Heart right ventricle (tissue), 16 donors: ENCODE results near the gene FAM114A2. TPM values are rescaled to one million over a fixed set of nuclear protein-coding genes. Genes with fewer than 3 reads are reported as not detected.

Experiments used
- ATAC-seq, 8 donors: fragments of 200-7000 bp; cut with Tn5 transposase; one replicate each; pipeline ENCODE4 v1.9.1; 2020; ENCODE audit warnings: mild to moderate bottlenecking in 8 of 8, moderate library complexity in 8 of 8, moderate number of reproducible peaks in 1 of 8
- DNase-seq, 2 donors: peaks; one replicate each; pipeline ENCODE4 v3.0.0-alpha.2; 2020
- H3K27ac ChIP-seq, 10 donors: fragments of 200-600 bp; sonication (generic) in 2 of 10; one replicate each; pipeline versions ENCODE4 v1.5.0 to v1.8.0; 2020 to 2022; ENCODE audit warnings: mild to moderate bottlenecking in 3 of 10
- H3K27me3 ChIP-seq, 7 donors: fragments of 200-600 bp; one replicate each; pipeline ENCODE4 v1.8.0; 2021 to 2022; ENCODE audit warnings: mild to moderate bottlenecking in 2 of 7
- H3K36me3 ChIP-seq, 9 donors: fragments of 200-600 bp; sonication (generic) in 1 of 9; one replicate each; pipeline versions ENCODE4 v1.5.0 to v1.8.0; 2020 to 2022; ENCODE audit warnings: mild to moderate bottlenecking in 2 of 9
- H3K4me1 ChIP-seq, 9 donors: fragments of 200-600 bp; sonication (generic) in 1 of 9; one replicate each; pipeline versions ENCODE4 v1.5.0 to v1.8.0; 2020 to 2022; ENCODE audit warnings: mild to moderate bottlenecking in 4 of 9
- H3K4me3 ChIP-seq, 10 donors: fragments of 200-600 bp; sonication (generic) in 2 of 10; one replicate each; pipeline versions ENCODE4 v1.5.0 to v1.8.0; 2020 to 2022; ENCODE audit warnings: mild to moderate bottlenecking in 7 of 10, moderate library complexity in 2 of 10
- H3K9me3 ChIP-seq, 11 donors: fragments of 200-600 bp in 10 of 11; sonication (generic) in 2 of 11; one replicate each; pipeline versions ENCODE4 v1.5.0 to v1.8.0; 2013 to 2022; ENCODE audit warnings: mild to moderate bottlenecking in 2 of 11, control low read depth in 1 of 11, moderate library complexity in 1 of 11
- CTCF ChIP-seq, 9 donors: fragments of 200-600 bp; sonication (generic) in 2 of 9; IDR thresholded peaks; one replicate each; pipeline versions ENCODE4 v1.5.0 to v1.8.0; 2021 to 2022; ENCODE audit warnings: antibody characterized with exemption in 9 of 9, mild to moderate bottlenecking in 5 of 9, moderate library complexity in 1 of 9
- WGBS, 2 donors: extraction: QIAGEN DNeasy Blood & Tissue Kit; methylation state at CpG; one replicate each; pipeline ENCODE4 v1.1.7; 2013; ENCODE audit warnings: inconsistent platforms in 1 of 2; 5-methylcytosine and 5-hydroxymethylcytosine counted together
- intact Hi-C, 10 donors: fragments of 100-400 bp; cut with DNase I; formaldehyde crosslinking; loops; one replicate each; pipeline versions ENCODE4 v1.11.1 to v1.14.2; 2022
- polyA plus RNA-seq, 2 donors: library from polyadenylated mRNA; stranded (reverse); fragments of 200-250 nt; gene quantifications; one replicate each; pipeline ENCODE4 v1.2.3, GENCODE V29; 2013
- total RNA-seq, 10 donors: library from RNA; stranded (reverse); fragmentation: NEBNext Ultra II Directional in 3 of 10; extraction: Animal tissue kit (Norgen Biotek cat#: 25700) in 3 of 10; gene quantifications; one replicate each; pipeline versions ENCODE4 v1.2.1 to v1.2.4, GENCODE V29; 2021 to 2023
- donor health status: Arrhythmogenic right ventricular cardiomyopathy.
- donor health status: ischemic (EF 13 %, LVEDD 7.1; RV severe dilation, severe dysfunction).
- donor health status: healthy with polysubstance abuse.
- donor health status: DM: no; HTN: yes; CAD: no.
- donor health status: DM: no; HTN: no; CAD: no.
- donor health status: ischemic (EF 25% LVEDD 6.9; RV normal size, moderate dysfunction).
- donor health status: ischemic (EF 25% LVEDD 5.7; RV mildly dilated, moderate dysfunction).
- donor health status: healthy.
- donor health status: DM: yes; HTN: yes; CAD: no.
- donor health status: Ischemic cardiomyopathy.
- donor health status: ischemic (EF 35%, LVEDD 5.7; RV mildly dilated, moderate dysfunction).
- donor health status: nonischemic (EF 11% LVEDD 7.7; RV severe dilation, severe dysfunction).
- donor health status: DM: yes; HTN: yes; CAD: no.
- donor health status: PGD.
- donor health status: ischemic (EF 29% LVEDD 5.4; RV normal size, mild dysfunction).
- donor health status: nonischemic (EF 23%, LVEDD 6.1; RV moderate dilation, normal function).

The FAM114A2 gene
- total and polyA plus RNA-seq, 12 donors = 7.8 to 47.5 (median 35.4) TPM

DNA sequence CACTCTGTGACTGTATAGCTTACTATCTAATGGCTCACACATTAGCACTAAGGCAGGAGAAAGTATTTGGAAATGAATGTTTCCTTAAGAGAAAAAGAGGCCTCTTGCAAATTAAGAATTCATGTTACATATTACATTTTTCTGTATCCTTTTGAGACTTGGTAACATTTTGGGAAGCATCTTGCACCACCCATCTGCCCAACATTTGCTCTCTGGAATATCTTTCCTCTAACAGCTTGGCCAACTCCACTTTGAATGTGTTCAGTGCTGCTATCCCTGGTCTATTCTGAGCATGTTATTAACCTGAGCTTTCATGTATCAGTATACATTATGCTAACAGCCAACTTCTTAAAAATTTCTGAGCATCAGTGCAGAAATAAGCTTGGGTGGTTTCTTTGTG lies 27.3 kb upstream of the FAM114A2 start:
- intact Hi-C loops = loop anchor here in 2 of 10 donors (5.0 kb wide), 2 partner anchors 79 to 89 kb away; no protein-coding TSS in a partner anchor
- no peaks in the 10 kb centered on the region for H3K27me3 ChIP-seq
- H3K4me1 ChIP-seq = no peaks in the 10 kb centered on the region
- no peaks in the 10 kb centered on the region for H3K9me3 ChIP-seq
- no peaks in the 10 kb centered on the region for H3K36me3 ChIP-seq
- no peak overlapping the region for H3K27ac ChIP-seq
- DNase-seq (no peak), ATAC-seq (no peak)
- no peak overlapping the region for H3K4me3 ChIP-seq
- no peak for TF ChIP-seq CTCF (IDR thresholded peaks at IDR 0.05)

DNA sequence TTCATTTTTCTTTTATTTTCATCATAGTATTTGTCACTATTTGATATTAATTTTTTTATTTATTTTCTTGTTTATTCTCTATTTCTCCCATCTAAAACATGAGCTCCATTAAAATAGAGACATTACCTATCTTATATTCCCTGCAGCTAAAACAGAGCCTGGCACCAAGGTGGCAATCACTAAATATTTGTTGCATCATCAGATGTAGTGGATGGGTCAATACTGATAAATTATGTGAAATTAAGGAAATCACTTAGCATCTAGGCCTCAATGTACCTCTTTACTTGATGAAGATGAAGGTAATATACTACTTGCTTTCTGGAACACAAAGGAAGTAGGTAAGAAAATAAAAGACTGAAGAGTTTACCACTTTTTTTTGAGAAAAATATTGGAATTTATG lies 24.7 kb upstream of the FAM114A2 start:
- no peak for TF ChIP-seq CTCF (IDR thresholded peaks at IDR 0.05)
- H3K27ac ChIP-seq = no peak overlapping the region
- DNase-seq (no peak), ATAC-seq (no peak)
- H3K4me3 ChIP-seq = no peak overlapping the region
- H3K4me1 ChIP-seq = peaks cover 3 to 11% (median 7%) of the 10 kb centered on the region in 9 donors
- intact Hi-C loops = no loop called here
- no peaks in the 10 kb centered on the region for H3K9me3 ChIP-seq
- no peaks in the 10 kb centered on the region for H3K27me3 ChIP-seq
- H3K36me3 ChIP-seq = no peaks in the 10 kb centered on the region

DNA sequence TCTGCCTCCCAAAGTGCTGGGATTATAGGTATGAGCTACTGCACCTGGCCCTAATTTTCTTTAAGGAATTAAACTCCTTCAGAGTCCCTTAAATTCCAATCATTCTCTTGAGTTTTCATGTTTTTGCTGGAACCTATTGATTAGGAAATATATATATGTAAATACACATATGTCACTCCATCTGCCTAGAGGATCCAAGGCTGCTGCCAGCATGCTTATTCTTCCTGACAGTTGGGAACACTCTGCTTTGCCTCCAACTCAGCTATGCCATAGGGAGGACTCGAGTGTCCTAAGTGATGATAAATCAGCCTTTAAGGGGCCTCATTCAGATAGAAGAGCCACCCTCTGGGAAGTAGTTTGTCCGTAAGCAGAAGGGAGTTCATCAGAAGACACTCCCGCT lies 21.9 kb upstream of the FAM114A2 start:
- H3K27ac ChIP-seq = no peak overlapping the region
- peaks cover 0 to 15% (median 0%) of the 10 kb centered on the region in 9 donors for H3K36me3 ChIP-seq
- H3K27me3 ChIP-seq = no peaks in the 10 kb centered on the region
- H3K4me3 ChIP-seq = no peak overlapping the region
- TF ChIP-seq CTCF (IDR thresholded peaks at IDR 0.05) = no peak
- intact Hi-C loops = no loop called here
- WGBS, 2 donors = 88 to 90% methylated on average over 3 of the region's 3 CpGs
- no peak for DNase-seq
- H3K4me1 ChIP-seq = peaks cover 3 to 21% (median 15%) of the 10 kb centered on the region in 9 donors
- no peak for ATAC-seq
- no peaks in the 10 kb centered on the region for H3K9me3 ChIP-seq

- H3K9me3 ChIP-seq = no peaks in the 10 kb centered on the region
- no peak overlapping the region for H3K4me3 ChIP-seq
- no peak for ATAC-seq
- no peak overlapping the region for H3K27ac ChIP-seq
- no peak for TF ChIP-seq CTCF (IDR thresholded peaks at IDR 0.05)
- 86 to 87% methylated on average over 4 of the region's 4 CpGs for WGBS, 2 donors
- peaks cover 3 to 25% (median 15%) of the 10 kb centered on the region in 9 donors for H3K4me1 ChIP-seq
- intact Hi-C loops = loop anchor here in 2 of 10 donors (10.0 kb wide), 1 partner anchor 75 kb away; no protein-coding TSS in a partner anchor
- DNase-seq = no peak
- H3K36me3 ChIP-seq = peaks cover 0 to 25% (median 0%) of the 10 kb centered on the region in 9 donors
- no peaks in the 10 kb centered on the region for H3K27me3 ChIP-seq
Observed at GRCh38 chr5:154059583-154059982, 20.9 kb upstream of the FAM114A2 start.
